Activated CD4-positive, alpha-beta memory T cell treated with anti-CD3 and anti-CD28 coated beads for 36 hours (primary cell): Measurements from ENCODE around the gene U2AF2. TPM values are rescaled to one million over a fixed set of nuclear protein-coding genes. Genes with fewer than 3 reads are reported as not detected.

Experiments used
- CTCF ChIA-PET: fragments of 350-600 bp; sonication (Branson Sonifier 250); formaldehyde crosslinking; loops from one replicate; lab custom pipeline; 2021; ENCODE audit warnings: antibody characterized with exemption, inconsistent platforms; lab: Charles Lee
- POLR2A ChIA-PET: fragments of 350-600 bp; sonication (Branson Sonifier 250); formaldehyde crosslinking; loops from one replicate; lab custom pipeline; 2021; ENCODE audit warnings: antibody characterized with exemption; lab: Charles Lee
- DNase-seq: peaks from one replicate; pipeline ENCODE4 v3.0.0-alpha.2; 2020
- H3K27ac Mint-ChIP-seq: one replicate; pipeline ENCODE4 v1.8.0; 2021; ENCODE audit warnings: mixed read lengths
- H3K27me3 Mint-ChIP-seq: one replicate; pipeline ENCODE4 v1.8.0; 2021; ENCODE audit warnings: mixed read lengths
- H3K36me3 Mint-ChIP-seq: one replicate; pipeline ENCODE4 v1.8.0; 2021; ENCODE audit warnings: mixed read lengths
- H3K4me1 Mint-ChIP-seq: one replicate; pipeline ENCODE4 v1.8.0; 2021; ENCODE audit warnings: low read depth, mixed read lengths
- H3K4me3 Mint-ChIP-seq: one replicate; pipeline ENCODE4 v1.8.0; 2021; ENCODE audit warnings: mild to moderate bottlenecking, mixed read lengths
- H3K9me3 Mint-ChIP-seq: one replicate; pipeline ENCODE4 v1.8.0; 2021; ENCODE audit warnings: mixed read lengths
- intact Hi-C: fragments of 100-400 bp; cut with micrococcal nuclease; formaldehyde crosslinking; loops from one replicate; pipeline ENCODE4 v1.15.1; 2023
- total RNA-seq, 2 experiments: library from RNA; stranded (reverse); gene quantifications; one replicate each; pipeline ENCODE4 v1.2.3, GENCODE V29; 2021

Gene U2AF2
- total RNA-seq, 2 experiments from 2014 or later, result 249 to 251 TPM

GRCh38 chr19:55689411-55690108, 34.7 kb downstream of the U2AF2 start:
- peaks cover 17% of the 10 kb centered on the region for H3K36me3 Mint-ChIP-seq
- ChIA-PET CTCF (no interaction called here), POLR2A (no interaction called here)
- intact Hi-C loops, result no loop called here
- no peak for DNase-seq
- no peak overlapping the region for H3K4me3 Mint-ChIP-seq
- no peak overlapping the region for H3K27ac Mint-ChIP-seq
- H3K4me1 Mint-ChIP-seq, result peaks cover 2% of the 10 kb centered on the region
- H3K27me3 Mint-ChIP-seq, result no peaks in the 10 kb centered on the region
- H3K9me3 Mint-ChIP-seq, result no peaks in the 10 kb centered on the region

GRCh38 chr19:55690109-55690768, 35.4 kb downstream of the U2AF2 start:
- CTCF ChIA-PET, result no interaction called here
- intact Hi-C loops, result no loop called here
- no peak overlapping the region for H3K4me3 Mint-ChIP-seq
- H3K27me3 Mint-ChIP-seq, result no peaks in the 10 kb centered on the region
- POLR2A ChIA-PET, result no interaction called here
- DNase-seq, result no peak
- H3K36me3 Mint-ChIP-seq, result peaks cover 15% of the 10 kb centered on the region
- H3K27ac Mint-ChIP-seq, result no peak overlapping the region
- H3K9me3 Mint-ChIP-seq, result no peaks in the 10 kb centered on the region
- no peaks in the 10 kb centered on the region for H3K4me1 Mint-ChIP-seq

GRCh38 chr19:55690769-55691545, 36.1 kb downstream of the U2AF2 start:
- H3K4me1 Mint-ChIP-seq, result no peaks in the 10 kb centered on the region

GRCh38 chr19:55691561-55692481, 37.0 kb downstream of the U2AF2 start:
- Mint-ChIP-seq H3K4me3 (no peak overlapping the region), H3K4me1 (no peaks in the 10 kb centered on the region), H3K27me3 (no peaks in the 10 kb centered on the region), H3K9me3 (no peaks in the 10 kb centered on the region), H3K36me3 (peaks cover 11% of the 10 kb centered on the region), H3K27ac (no peak overlapping the region)
- ChIA-PET POLR2A (no interaction called here), CTCF (no interaction called here)
- intact Hi-C loops, result no loop called here
- no peak for DNase-seq

More at GRCh38 chr19:55690769-55691545, 36.1 kb downstream of the U2AF2 start:
- intact Hi-C loops, result no loop called here
- no peak overlapping the region for H3K27ac Mint-ChIP-seq
- H3K27me3 Mint-ChIP-seq, result no peaks in the 10 kb centered on the region
- H3K9me3 Mint-ChIP-seq, result no peaks in the 10 kb centered on the region
- peaks cover 14% of the 10 kb centered on the region for H3K36me3 Mint-ChIP-seq
- no peak overlapping the region for H3K4me3 Mint-ChIP-seq
- no peak for DNase-seq
- ChIA-PET POLR2A (no interaction called here), CTCF (no interaction called here)

GRCh38 chr19:55692681-55693081, 37.8 kb downstream of the U2AF2 start:
- Mint-ChIP-seq H3K27me3 (no peaks in the 10 kb centered on the region), H3K36me3 (peaks cover 16% of the 10 kb centered on the region), H3K4me1 (no peaks in the 10 kb centered on the region), H3K27ac (no peak overlapping the region), H3K9me3 (no peaks in the 10 kb centered on the region), H3K4me3 (no peak overlapping the region)
- ChIA-PET CTCF (no interaction called here), POLR2A (no interaction called here)
- intact Hi-C loops, result no loop called here
- no peak for DNase-seq

- Mint-ChIP-seq H3K4me1 (no peaks in the 10 kb centered on the region), H3K27ac (no peak overlapping the region), H3K4me3 (no peak overlapping the region), H3K36me3 (peaks cover 18% of the 10 kb centered on the region), H3K9me3 (no peaks in the 10 kb centered on the region), H3K27me3 (no peaks in the 10 kb centered on the region)
- DNase-seq, result no peak
- POLR2A ChIA-PET, result no interaction called here
- intact Hi-C loops, result no loop called here
- CTCF ChIA-PET, result no interaction called here
Observed at GRCh38 chr19:55693336-55693974, 38.6 kb downstream of the U2AF2 start.

- Mint-ChIP-seq H3K4me1 (no peaks in the 10 kb centered on the region), H3K36me3 (peaks cover 20% of the 10 kb centered on the region), H3K27ac (no peak overlapping the region), H3K9me3 (no peaks in the 10 kb centered on the region), H3K4me3 (no peak overlapping the region), H3K27me3 (no peaks in the 10 kb centered on the region)
- DNase-seq, result no peak
- CTCF ChIA-PET, result no interaction called here
- POLR2A ChIA-PET, result no interaction called here
- intact Hi-C loops, result no loop called here
Observed at GRCh38 chr19:55694241-55694655, 39.4 kb downstream of the U2AF2 start.

- CTCF ChIA-PET, result no interaction called here
- H3K27me3 Mint-ChIP-seq, result no peaks in the 10 kb centered on the region
- no peaks in the 10 kb centered on the region for H3K4me1 Mint-ChIP-seq
- no peak for DNase-seq
- POLR2A ChIA-PET, result no interaction called here
- H3K27ac Mint-ChIP-seq, result no peak overlapping the region
- H3K36me3 Mint-ChIP-seq, result peaks cover 17% of the 10 kb centered on the region
- H3K4me3 Mint-ChIP-seq, result no peak overlapping the region
- H3K9me3 Mint-ChIP-seq, result no peaks in the 10 kb centered on the region
- intact Hi-C loops, result no loop called here
Observed at GRCh38 chr19:55694656-55695491, 40.0 kb downstream of the U2AF2 start.

- no peak for DNase-seq
- H3K4me1 Mint-ChIP-seq, result no peaks in the 10 kb centered on the region
- ChIA-PET POLR2A (no interaction called here), CTCF (no interaction called here)
- intact Hi-C loops, result no loop called here
- no peak overlapping the region for H3K4me3 Mint-ChIP-seq
- no peaks in the 10 kb centered on the region for H3K9me3 Mint-ChIP-seq
- H3K27me3 Mint-ChIP-seq, result no peaks in the 10 kb centered on the region
- no peak overlapping the region for H3K27ac Mint-ChIP-seq
- peaks cover 19% of the 10 kb centered on the region for H3K36me3 Mint-ChIP-seq
Observed at GRCh38 chr19:55695511-55696290, 40.9 kb downstream of the U2AF2 start.

- intact Hi-C loops, result no loop called here
- no peak for DNase-seq
- Mint-ChIP-seq H3K36me3 (peaks cover 19% of the 10 kb centered on the region), H3K4me3 (no peak overlapping the region), H3K27ac (no peak overlapping the region), H3K27me3 (no peaks in the 10 kb centered on the region), H3K9me3 (no peaks in the 10 kb centered on the region), H3K4me1 (no peaks in the 10 kb centered on the region)
- CTCF ChIA-PET, result no interaction called here
- POLR2A ChIA-PET, result no interaction called here
Observed at GRCh38 chr19:55696301-55697068, 41.6 kb downstream of the U2AF2 start.
